HG03060 (cell line): Measurements from ENCODE around the gene TBC1D24.

Experiments used
- ATAC-seq: cut with Tn5 transposase; IDR thresholded peaks from one replicate; pipeline ENCODE4 v1.9.1; 2021; ENCODE audit warnings: low read depth, moderate number of reproducible peaks; ENCODE audit not compliant: unreplicated experiment

The TBC1D24 gene

GRCh38 chr16:2514333-2515179 is 39.6 kb downstream of the TBC1D24 start:
- ATAC-seq = no peak

- ATAC-seq = no peak
Observed at GRCh38 chr16:2515180-2515851, 40.4 kb downstream of the TBC1D24 start.

DNA sequence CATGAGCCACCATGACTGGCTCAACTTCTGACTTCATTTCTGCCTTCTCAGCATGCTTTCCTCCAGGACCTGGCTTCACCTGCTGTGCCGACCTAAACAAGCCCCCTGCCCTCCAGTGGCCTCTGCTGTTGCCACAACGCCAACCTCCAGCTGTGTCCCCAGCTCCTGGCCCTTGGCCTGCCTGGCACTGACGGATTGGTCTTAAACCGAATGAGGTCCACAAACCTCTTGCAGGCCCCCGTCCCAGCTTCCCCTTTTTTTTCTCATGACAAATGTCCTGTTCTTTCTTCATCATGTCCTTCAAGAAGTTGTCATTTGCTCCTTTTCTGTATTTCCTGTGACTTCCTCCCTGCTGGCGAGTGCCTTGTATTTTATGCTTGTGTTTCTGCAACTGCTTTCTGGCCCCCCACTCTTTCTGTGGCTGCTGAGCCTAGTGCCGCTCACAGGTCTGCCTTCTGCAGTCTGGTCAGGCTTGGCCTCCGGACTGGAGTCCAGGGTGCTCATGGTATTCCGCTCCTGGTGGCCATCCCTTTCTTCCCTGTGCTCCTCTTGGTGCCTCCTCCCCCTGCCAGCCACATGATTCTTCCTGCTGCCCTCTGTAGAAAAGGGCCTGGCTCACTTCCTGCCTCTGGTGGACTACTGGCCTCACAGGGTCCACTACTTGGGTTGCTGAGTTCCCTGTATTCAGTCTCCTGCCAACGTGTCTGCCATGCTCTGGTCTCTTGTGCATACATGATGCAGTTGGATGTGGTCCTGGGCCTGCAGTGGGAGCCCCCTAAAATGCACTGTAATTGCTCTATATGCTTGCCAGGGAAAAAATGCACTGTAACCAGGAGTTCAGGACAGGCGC is 41.7 kb downstream of the TBC1D24 start:
- no peak for ATAC-seq

DNA sequence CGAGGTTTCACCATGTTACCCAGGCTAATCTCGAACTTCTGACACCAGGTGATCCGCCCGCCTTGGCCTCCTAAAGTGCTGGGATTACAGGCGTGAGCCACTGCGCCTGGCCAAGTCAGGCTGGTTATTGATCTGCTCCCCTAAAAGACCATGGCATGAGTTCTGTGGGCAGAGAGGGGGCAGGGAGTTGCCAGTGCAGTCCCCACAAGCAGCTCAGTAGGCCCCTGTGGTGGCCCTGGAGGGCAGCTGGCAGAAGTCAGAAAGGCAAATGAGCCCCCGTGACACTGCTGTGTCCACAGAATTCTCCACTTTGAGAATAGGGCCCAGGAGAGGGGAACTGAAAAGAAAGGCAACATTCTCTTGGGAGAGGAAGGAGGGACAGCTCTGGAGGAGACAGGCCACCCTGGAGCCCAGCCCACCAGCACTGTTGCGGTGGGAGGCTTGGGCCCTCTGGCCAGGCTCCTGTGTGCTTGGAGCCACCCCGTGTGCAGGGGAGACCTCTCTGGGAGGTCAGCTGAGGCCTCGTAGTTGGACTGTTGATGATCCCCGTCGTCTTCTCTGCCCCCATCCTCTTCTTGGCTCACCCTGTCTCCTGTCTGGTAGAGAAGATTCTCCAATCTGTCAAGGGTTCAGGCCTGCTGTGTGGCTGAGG is 43.2 kb downstream of the TBC1D24 start:
- ATAC-seq = no peak

DNA sequence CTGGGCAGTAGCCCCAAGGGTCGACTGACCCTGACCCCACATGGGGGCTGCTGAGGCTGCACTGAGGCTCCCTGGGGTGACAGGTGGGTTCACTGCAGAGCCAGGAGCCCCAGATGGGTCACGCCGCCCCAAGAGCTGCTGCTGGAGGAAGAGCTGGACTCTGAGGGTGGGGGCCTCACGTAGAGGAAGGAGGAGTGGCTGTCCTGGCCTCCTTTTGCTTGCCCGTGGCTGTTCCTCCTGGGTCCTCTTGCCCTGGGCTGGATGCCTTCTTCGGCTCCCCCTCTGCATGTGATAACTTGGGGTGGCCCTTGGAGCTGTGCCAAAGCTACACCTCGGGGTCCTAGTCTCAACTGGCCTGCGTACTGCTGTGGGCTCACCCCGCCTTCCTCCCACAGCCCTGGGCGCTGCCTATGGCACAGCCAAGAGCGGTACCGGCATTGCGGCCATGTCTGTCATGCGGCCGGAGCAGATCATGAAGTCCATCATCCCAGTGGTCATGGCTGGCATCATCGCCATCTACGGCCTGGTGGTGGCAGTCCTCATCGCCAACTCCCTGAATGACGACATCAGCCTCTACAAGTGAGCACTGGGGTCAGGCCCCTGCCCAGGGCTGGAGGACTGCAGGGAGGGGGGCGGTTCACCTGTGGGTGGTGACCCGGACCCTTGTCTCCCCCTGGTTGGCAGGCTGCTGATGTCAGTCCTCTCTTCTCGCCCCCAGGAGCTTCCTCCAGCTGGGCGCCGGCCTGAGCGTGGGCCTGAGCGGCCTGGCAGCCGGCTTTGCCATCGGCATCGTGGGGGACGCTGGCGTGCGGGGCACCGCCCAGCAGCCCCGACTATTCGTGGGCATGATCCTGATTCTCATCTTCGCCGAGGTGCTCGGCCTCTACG is 44.1 kb downstream of the TBC1D24 start:
- no peak for ATAC-seq

DNA sequence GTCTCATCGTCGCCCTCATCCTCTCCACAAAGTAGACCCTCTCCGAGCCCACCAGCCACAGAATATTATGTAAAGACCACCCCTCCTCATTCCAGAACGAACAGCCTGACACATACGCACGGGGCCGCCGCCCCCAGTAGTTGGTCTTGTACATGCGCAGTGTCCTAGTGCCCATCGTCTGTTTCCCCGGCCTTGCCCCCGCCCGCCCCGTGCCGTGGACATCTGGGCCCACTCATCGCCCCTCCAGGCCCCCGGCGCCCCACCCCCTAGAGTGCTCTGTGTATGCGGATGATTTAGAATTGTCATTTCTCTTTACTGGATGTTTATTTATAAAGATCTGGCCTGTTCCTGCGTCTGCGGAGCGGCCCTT is 44.8 kb downstream of the TBC1D24 start:
- no peak for ATAC-seq

DNA sequence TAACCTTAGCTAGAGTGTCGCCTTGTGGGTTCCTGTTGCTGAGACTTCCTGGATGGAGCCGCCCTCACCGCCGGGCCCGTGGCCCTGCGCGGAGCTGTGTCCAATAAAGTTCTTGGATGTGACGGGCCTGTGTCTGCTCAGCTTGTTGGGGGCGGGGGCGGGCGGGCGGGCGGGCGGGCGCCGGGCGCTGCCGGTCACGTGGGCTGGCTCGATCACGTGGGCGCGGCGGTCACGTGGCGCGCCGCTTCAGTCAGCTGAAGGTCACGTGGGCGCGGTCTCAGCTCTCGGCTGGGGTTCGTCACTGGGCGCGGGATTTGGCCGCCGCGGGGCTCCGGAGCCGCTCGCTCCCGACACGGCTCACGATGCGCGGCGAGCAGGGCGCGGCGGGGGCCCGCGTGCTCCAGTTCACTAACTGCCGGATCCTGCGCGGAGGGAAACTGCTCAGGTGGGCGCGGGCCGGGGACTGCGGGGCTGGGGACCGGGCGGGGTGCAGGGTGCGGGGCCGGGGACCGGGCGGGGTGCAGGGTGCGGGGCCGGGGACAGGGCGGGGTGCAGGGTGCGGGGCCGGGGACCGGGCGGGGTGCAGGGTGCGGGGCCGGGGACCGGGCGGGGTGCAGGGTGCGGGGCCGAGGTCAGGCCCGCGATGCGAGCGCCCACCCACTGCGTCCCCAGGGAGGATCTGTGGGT is 45.3 kb downstream of the TBC1D24 start, which contains the start of gene AMDHD2:
TSS of gene AMDHD2 (plus strand) at position 275 of the 687 bp plus-strand sequence. CDS start at position 363, 88 bp downstream.
- ATAC-seq = no peak

DNA sequence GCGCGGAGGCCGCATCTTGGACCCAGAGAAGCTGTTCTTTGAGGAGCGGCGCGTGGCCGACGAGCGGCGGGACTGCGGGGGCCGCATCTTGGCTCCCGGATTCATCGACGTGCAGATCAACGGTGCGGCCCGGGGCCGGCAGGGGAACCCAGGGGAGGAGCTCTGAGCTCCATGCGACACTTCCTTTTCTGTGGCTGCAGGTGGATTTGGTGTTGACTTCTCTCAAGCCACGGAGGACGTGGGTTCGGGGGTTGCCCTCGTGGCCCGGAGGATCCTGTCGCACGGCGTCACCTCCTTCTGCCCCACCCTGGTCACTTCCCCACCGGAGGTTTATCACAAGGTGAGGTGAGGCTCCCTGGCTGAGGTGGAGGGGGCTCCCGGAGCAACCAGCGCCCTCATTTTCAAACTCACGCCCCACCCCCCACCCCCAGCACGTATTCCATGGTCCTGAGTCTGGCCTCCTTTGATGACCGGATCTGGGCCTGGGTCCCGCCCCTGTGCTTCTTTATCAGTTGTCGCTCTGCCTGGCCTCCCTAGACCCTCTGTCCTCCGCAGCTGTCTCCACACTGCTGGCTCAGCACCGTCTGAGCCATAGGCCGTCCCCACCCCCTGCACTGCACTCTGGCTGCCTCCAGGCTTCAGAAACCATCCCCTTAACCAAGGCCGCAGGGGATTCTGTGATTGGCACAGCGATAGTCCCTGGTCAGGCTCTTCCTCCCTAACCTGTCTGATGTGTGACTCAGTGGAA is 46.0 kb downstream of the TBC1D24 start:
- ATAC-seq = no peak

DNA sequence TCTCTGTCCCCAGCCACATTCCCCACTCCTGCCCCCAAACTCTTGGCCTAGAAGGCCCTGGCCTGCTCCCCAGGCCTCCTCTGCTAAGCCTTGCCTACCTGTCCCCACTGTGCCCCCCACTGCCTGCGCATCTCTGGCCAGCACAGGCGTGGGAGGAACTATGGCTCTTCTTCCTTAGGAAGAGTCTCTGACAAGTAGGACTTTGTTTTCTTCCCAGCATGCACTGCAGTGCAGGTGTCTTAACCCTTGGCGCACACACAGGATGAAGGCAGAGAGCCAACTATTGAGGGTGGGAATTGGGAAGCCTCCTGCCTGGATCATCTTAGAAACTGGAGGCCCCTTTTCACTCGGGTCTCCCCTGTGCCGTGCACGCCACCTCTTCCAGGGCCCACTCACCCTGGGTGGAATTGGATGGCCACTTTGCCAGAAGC is 48.9 kb downstream of the TBC1D24 start:
- ATAC-seq = no peak

DNA sequence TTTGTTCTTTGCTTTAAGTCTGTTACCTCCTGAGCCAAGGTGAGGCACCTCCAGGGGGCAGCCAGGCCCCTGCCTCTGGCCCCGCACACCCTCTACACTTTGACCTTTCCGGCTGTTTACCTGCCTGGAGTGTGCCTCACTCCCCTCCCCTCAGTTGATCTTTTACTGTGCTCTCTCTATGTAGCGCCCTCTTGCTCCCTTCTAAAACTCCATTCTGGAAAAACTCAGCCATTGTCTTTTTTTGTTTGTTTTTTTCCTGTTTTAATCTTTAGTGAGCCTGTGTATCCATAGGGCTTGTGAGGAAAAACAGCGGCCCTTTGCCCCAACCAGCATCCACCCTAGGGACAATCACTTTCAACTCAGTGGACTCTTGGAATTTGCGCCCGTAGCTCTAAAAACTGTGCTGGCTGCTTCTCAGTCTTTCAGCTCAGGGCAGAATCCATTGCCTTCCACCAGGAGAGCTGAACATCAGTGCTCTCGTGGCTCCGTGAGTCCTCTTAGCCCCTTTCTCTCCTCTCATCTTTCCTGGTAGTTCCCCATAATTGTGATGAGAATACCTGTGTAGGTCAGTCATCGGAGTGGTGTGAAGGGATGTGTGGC is 49.5 kb downstream of the TBC1D24 start:
- ATAC-seq = no peak

- ATAC-seq = no peak
Observed at GRCh38 chr16:2526135-2526534, 51.2 kb downstream of the TBC1D24 start.

DNA sequence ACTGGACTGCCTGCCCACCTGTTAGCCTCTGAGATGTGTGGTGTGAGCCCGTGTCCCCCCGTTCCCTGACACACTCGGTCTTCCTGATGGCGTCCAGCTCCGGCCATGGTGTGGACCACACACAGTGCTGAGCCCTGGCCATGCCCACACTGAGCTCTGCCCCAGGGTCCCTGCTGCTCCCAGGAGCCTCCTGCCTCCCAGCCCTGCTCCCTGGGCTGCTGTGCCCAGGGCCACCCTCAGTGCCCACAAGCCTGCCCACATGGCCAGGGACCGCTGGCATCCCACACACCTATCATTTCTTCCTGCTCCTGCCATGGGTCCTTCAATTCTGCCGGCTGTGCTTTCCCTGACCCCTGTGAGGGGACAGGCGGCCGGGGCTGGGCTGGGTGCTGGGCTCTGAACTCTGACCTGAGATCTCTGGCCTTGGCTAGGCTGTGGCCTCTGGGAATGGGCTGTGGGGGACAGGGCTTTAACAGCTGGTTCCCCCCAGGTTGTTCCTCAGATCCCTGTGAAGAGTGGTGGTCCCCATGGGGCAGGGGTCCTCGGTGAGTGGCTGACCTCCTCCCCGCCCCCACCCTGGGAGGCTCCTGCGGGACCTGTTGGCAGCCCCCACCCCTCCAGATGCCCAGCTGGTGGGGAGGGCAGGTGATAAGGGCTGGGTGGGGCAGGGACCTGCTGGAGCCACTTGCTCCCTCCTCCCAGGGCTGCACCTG is 52.3 kb downstream of the TBC1D24 start:
- no peak for ATAC-seq

GRCh38 chr16:2527784-2528100 is 52.8 kb downstream of the TBC1D24 start:
- no peak for ATAC-seq

- no peak for ATAC-seq
Observed at GRCh38 chr16:2528161-2529060, 53.5 kb downstream of the TBC1D24 start.

DNA sequence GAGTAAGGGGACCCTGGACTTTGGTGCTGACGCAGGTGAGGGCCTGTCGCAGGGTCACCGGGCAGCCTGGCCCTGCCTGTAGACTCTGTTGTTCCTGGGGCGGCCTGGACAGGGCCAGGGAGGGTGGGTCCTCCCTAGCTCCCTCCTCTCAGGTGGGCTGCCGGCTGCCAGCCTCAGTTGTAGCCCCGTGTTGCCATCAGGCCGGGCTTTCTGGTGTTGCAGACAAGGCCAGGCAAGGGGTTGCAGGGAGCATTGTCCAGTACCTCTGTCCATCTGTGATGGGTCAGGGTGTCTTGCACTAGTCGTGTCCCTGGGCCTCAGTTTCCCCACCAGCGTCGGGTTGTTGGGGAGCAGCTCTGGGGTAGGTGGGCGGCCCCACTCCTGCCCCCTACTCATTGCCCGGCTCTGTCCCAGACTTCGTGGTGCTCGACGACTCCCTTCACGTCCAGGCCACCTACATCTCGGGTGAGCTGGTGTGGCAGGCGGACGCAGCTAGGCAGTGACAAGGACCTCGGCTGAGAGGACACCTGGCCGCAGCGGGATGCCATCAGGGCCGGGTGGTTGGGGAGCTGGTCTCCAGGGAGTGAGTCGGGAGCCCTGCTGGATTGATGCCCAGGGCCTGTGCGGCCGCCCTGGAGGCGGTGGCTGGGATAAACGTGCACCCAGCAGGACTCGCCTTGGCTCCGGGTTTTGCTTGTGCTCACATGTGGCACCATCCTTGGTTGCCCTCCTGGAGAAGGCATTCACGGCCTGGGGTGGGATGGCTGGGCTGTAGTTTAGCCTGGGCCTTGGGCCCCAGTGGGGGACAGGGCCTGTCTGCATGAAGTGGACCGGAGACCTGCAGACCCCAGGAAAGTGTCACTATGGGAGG is 54.4 kb downstream of the TBC1D24 start:
- no peak for ATAC-seq
